Fibroblast of lung (primary cell): ENCODE measurements around the gene PRR5L. TPM values are rescaled to one million over a fixed set of nuclear protein-coding genes. Genes with fewer than 3 reads are reported as not detected.
A peak's percentile ranks its signal among the peaks of the same experiment; 100 is the strongest.

Experiments
- DNase-seq, 2 donors: peaks; one replicate each; pipeline versions ENCODE4 v3.0.0 to v3.0.0-alpha.2; 2010; ENCODE audit warnings: low read depth in 2 of 2
- H2AFZ ChIP-seq: 2 replicates; pipeline ENCODE4 v1.5.1; 2012; ENCODE audit warnings: low read length, control low read depth, inconsistent platforms
- H3K27ac ChIP-seq: 2 replicates; pipeline ENCODE4 v1.5.1; 2011; ENCODE audit warnings: low read length, control low read depth; ENCODE audit not compliant: insufficient read depth
- H3K27me3 ChIP-seq: 2 replicates; pipeline ENCODE4 v1.5.1; 2011; ENCODE audit warnings: mild to moderate bottlenecking, low read length; ENCODE audit not compliant: control insufficient read depth, insufficient read depth
- H3K36me3 ChIP-seq: 2 replicates; pipeline ENCODE4 v1.5.1; 2011; ENCODE audit warnings: low read length; ENCODE audit not compliant: control insufficient read depth, insufficient read depth
- H3K4me1 ChIP-seq: 2 replicates; pipeline ENCODE4 v1.5.1; 2011; ENCODE audit warnings: low read length; ENCODE audit not compliant: control insufficient read depth, insufficient read depth; ENCODE audit errors: extremely low read depth
- H3K4me2 ChIP-seq: 2 replicates; pipeline ENCODE4 v1.5.1; 2011; ENCODE audit warnings: low read length, control low read depth; ENCODE audit not compliant: insufficient read depth; ENCODE audit errors: extremely low read depth
- H3K4me3 ChIP-seq, 4 experiments: fragments of 200-600 bp in 1 of 4; sonication (generic) in 1 of 4; replicated peaks in 1 of 4; 2 replicates each; pipeline ENCODE4 v1.5.1; 2011 to 2016; ENCODE audit warnings: low read length in 4 of 4, low read depth in 3 of 4, mild to moderate bottlenecking in 3 of 4, control low read depth in 2 of 4, inconsistent platforms in 1 of 4, mixed read lengths in 1 of 4; ENCODE audit not compliant: insufficient read depth in 1 of 4; ENCODE audit errors: control extremely low read depth in 1 of 4
- H3K79me2 ChIP-seq: 2 replicates; pipeline ENCODE4 v1.5.1; 2012; ENCODE audit warnings: mild to moderate bottlenecking, low read length, inconsistent platforms; ENCODE audit not compliant: control insufficient read depth, insufficient read depth
- H3K9ac ChIP-seq: 2 replicates; pipeline ENCODE4 v1.5.1; 2011; ENCODE audit warnings: mild to moderate bottlenecking, low read length, control low read depth; ENCODE audit not compliant: insufficient read depth
- H3K9me3 ChIP-seq: 2 replicates; pipeline ENCODE4 v1.5.1; 2012; ENCODE audit warnings: low read depth, low read length; ENCODE audit not compliant: control insufficient read depth, insufficient read depth
- H4K20me1 ChIP-seq: 2 replicates; pipeline ENCODE4 v1.5.1; 2011; ENCODE audit warnings: low read length; ENCODE audit not compliant: control insufficient read depth, insufficient read depth; ENCODE audit errors: extremely low read depth
- EZH2 ChIP-seq: IDR thresholded peaks from 2 replicates; pipeline ENCODE4 v1.5.1; 2012; ENCODE audit warnings: low read length, control low read depth, mild to moderate bottlenecking; ENCODE audit errors: missing control alignments
- polyA plus RNA-seq, 2 donors: library from polyadenylated mRNA; depleted of rRNA in 1 of 2; stranded (reverse) in 1 of 2; unstranded in 1 of 2; fragments of >200 nt; gene quantifications; 2 replicates each; pipeline ENCODE4 v1.2.1, GENCODE V29; 2011 to 2012; ENCODE audit warnings: missing spikeins in 1 of 2
- total RNA-seq: library from RNA; depleted of rRNA; stranded (reverse); fragments of >200 nt; gene quantifications from 2 replicates; pipeline ENCODE4 v1.2.1, GENCODE V29; 2014
- TF ChIP-seq, protein P1 (sequence below), 2 donors: IDR thresholded peaks in 1 of 2; conservative IDR thresholded peaks in 1 of 2; 1 replicate in 1 of 2; 2 replicates in 1 of 2; pipeline ENCODE4 v1.5.1; 2011 to 2012; ENCODE audit warnings: low read length in 2 of 2, control low read depth in 1 of 2, inconsistent platforms in 1 of 2, low read depth in 1 of 2, mild to moderate bottlenecking in 1 of 2

Gene PRR5L
- total and polyA plus RNA-seq, 2 donors (not counting 1 experiment from before 2014, with no cell fraction given): 2.8 to 6.3 TPM

DNA sequence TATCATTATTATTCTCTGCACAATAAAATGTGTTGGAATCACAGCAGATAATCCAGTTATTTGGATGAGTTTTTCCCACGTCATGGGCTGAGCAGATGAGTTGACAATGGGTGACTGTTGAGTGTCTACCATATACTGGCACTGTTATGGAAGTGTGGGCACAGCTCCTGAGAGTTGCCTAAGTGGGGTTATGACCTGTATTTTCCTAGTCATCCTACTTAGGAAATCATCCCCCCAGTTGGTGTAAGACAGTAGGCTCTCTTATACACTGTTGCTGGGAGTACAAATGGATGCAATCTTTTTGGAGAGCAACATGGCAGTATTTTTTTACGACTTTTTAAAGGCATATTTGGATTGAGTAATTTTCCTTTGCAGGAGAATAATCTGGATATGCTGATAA, 147.6 kb downstream of the PRR5L start:
- no peak overlapping the region for H3K27ac ChIP-seq
- no peaks in the 10 kb centered on the region for H3K36me3 ChIP-seq
- DNase-seq: no peak

DNA sequence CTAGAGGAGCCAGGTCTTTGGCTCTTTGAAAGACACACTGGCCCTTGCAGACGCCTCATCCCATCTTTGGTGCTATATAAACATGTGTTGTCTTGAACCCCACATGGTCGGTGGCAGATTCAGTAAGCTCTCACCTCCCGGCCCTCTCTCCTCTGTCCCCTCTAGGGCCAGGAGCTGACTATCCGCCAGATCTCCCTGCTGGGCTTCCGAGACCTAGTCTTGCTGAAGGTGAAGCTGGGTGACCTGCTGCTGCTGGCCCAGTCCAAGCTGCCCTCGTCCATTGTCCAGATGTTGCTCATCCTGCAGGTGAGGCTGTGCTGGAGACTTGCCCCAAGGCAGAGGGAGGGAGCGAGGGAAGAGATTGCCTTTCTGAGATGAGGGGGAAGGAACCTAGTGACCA, 150.0 kb downstream of the PRR5L start:
- TF ChIP-seq EZH2: no peak
- TF ChIP-seq, protein P1, sequence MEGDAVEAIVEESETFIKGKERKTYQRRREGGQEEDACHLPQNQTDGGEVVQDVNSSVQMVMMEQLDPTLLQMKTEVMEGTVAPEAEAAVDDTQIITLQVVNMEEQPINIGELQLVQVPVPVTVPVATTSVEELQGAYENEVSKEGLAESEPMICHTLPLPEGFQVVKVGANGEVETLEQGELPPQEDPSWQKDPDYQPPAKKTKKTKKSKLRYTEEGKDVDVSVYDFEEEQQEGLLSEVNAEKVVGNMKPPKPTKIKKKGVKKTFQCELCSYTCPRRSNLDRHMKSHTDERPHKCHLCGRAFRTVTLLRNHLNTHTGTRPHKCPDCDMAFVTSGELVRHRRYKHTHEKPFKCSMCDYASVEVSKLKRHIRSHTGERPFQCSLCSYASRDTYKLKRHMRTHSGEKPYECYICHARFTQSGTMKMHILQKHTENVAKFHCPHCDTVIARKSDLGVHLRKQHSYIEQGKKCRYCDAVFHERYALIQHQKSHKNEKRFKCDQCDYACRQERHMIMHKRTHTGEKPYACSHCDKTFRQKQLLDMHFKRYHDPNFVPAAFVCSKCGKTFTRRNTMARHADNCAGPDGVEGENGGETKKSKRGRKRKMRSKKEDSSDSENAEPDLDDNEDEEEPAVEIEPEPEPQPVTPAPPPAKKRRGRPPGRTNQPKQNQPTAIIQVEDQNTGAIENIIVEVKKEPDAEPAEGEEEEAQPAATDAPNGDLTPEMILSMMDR (conservative IDR thresholded peaks at IDR 0.05 in 1 of 2, IDR thresholded peaks at IDR 0.05 in 1 of 2; ENCODE audit: low read depth in 1 of 2, low read length in 2 of 2): no peak
- H3K36me3 ChIP-seq: no peaks in the 10 kb centered on the region
- no peak for DNase-seq
- no peak overlapping the region for H3K4me3 ChIP-seq
- H3K9ac ChIP-seq: no peak overlapping the region
- no peaks in the 10 kb centered on the region for H3K79me2 ChIP-seq
- H2AFZ ChIP-seq: no peak overlapping the region
- H4K20me1 ChIP-seq: no peaks in the 10 kb centered on the region
- no peaks in the 10 kb centered on the region for H3K9me3 ChIP-seq
- H3K27ac ChIP-seq: no peak overlapping the region
- peaks cover 2% of the 10 kb centered on the region for H3K27me3 ChIP-seq
- no peak overlapping the region for H3K4me2 ChIP-seq
- H3K4me1 ChIP-seq: peaks cover 2% of the 10 kb centered on the region

More for the DNA sequence above, 147.6 kb downstream of the PRR5L start:
- Histone ChIP-seq H3K4me2 (no peak overlapping the region), H3K9me3 (no peaks in the 10 kb centered on the region), H4K20me1 (no peaks in the 10 kb centered on the region), H3K79me2 (no peaks in the 10 kb centered on the region), H3K9ac (no peak overlapping the region), H3K4me1 (no peaks in the 10 kb centered on the region), H3K27me3 (peaks cover 2% of the 10 kb centered on the region), H3K4me3 (no peak overlapping the region), H2AFZ (no peak overlapping the region)
- TF ChIP-seq, protein P1 (conservative IDR thresholded peaks at IDR 0.05 in 1 of 2, IDR thresholded peaks at IDR 0.05 in 1 of 2; ENCODE audit: low read depth in 1 of 2, low read length in 2 of 2): no peak
- TF ChIP-seq EZH2: no peak

DNA sequence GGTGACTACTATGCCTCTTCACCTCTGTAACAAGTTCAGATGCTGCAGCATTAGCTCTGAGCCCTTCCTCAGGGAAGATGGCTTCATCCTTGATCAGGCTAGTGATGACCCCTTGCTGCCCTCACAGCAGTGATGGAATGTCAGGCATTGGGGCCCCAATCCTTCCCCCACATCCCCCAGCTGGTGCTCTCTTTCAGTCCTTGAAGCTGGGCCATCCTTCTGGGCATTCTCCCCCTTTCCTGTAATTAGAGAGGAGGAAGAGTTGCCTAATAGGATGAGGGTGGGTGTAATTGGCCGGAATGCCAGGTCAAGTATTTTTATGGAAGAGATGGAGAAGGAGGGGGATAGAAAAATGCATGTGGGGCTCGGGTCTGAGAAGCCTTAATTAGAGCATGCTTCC, 151.4 kb downstream of the PRR5L start:
- Histone ChIP-seq H3K27me3 (peaks cover 2% of the 10 kb centered on the region), H3K4me2 (no peak overlapping the region), H3K79me2 (no peaks in the 10 kb centered on the region), H3K9ac (no peak overlapping the region), H4K20me1 (no peaks in the 10 kb centered on the region), H2AFZ (no peak overlapping the region), H3K9me3 (no peaks in the 10 kb centered on the region), H3K27ac (no peak overlapping the region), H3K4me3 (no peak overlapping the region), H3K4me1 (peaks cover 2% of the 10 kb centered on the region), H3K36me3 (no peaks in the 10 kb centered on the region)
- TF ChIP-seq EZH2: no peak
- TF ChIP-seq, protein P1 (conservative IDR thresholded peaks at IDR 0.05 in 1 of 2, IDR thresholded peaks at IDR 0.05 in 1 of 2; ENCODE audit: low read depth in 1 of 2, low read length in 2 of 2): no peak
- DNase-seq: peak; percentile 15 to 61
